Dermis microvascular lymphatic vessel endothelial cell (primary cell): Measurements from ENCODE around the gene RRM2. TPM values are rescaled to one million over a fixed set of nuclear protein-coding genes. Genes with fewer than 3 reads are reported as not detected.

ENCODE experiments used
- DNase-seq, 2 donors: peaks; one replicate each; pipeline versions ENCODE4 v3.0.0 to v3.0.0-alpha.2; 2010; ENCODE audit warnings: low read depth in 2 of 2
- total RNA-seq: library from RNA; depleted of rRNA; stranded (reverse); fragments of >200 nt; gene quantifications from 2 replicates; pipeline ENCODE4 v1.2.1, GENCODE V29; 2014

RRM2 gene
- total RNA-seq, 1 donor from 2014 or later = 29.1 TPM

DNA sequence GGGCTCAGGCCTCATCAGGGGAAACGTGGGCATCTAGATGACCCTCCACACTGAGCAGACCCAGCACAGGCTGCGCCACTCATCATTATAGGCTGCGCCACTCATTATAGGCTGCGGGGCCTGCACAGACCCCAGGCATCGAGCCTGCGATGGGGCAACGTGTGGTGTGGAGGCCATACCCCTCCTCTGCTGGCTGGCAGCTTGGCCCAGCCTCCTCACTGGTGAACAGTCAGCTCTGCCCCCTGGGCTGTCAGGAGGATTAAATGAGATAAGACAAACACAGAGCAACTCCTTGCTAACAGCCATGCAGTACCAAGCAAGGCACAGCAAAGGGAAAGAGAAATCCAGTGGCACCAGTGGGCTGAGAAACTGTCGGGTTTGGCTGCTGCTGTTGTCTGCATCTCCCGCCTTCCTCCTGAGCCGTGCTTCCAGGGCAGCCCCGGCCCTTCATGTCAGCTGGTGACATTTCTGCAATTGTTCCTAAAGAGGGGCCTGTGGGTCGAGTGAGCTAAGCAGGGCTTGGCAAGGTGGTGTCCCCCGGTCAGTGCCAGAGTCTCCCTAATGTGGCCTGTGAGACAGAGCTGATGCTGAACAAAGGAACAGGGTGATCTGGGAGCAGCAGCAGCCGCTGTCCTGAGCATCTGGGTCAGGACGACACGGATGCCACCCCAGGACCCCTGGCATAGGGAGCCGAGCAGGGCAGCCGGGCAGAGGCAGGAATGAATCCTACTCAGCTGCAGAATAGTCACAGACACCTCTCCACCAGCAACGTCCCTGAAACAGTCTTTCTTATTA, 48.7 kb downstream of the RRM2 start:
- DNase-seq = no peak

DNA sequence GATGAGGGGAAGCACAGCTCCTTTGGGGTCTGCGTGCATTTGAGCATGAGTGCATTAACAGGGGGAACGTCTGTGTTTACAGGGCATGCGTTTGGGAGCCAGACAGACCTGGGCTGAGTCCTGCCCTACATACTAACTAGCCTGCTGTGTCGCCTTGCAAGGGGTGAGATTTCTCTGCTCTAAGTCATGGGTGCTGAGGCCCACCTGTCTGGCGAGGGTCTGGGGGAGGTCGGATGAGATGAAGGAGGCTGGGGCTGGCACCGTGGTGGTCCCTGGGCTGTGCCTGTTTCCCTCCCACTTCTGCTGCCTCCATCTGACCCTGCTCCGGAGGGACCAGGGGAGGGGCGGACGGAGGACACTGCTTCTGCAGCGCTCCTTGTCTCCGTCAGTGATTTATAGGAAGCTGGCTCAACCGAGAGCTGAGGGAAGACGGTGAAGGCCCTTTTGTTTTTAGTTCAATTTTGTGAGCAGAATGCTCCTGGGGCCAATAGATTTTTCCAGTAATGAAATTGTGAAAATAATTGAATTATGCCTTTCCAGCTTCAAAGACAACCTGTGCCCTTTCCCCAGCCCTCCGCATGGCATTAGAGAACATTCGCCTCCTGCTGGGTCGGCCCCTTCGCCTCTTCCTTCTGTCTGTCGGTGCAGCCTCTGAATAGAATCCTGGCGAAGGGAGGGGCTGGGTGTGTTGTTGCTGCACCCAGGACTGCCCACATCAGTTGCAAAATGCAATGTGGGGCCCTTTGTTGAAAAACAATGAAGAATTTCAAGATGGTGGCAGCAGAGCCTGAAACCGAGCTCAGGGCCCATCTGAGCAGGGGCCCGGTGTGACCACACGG, 49.7 kb downstream of the RRM2 start:
- DNase-seq = no peak

DNA sequence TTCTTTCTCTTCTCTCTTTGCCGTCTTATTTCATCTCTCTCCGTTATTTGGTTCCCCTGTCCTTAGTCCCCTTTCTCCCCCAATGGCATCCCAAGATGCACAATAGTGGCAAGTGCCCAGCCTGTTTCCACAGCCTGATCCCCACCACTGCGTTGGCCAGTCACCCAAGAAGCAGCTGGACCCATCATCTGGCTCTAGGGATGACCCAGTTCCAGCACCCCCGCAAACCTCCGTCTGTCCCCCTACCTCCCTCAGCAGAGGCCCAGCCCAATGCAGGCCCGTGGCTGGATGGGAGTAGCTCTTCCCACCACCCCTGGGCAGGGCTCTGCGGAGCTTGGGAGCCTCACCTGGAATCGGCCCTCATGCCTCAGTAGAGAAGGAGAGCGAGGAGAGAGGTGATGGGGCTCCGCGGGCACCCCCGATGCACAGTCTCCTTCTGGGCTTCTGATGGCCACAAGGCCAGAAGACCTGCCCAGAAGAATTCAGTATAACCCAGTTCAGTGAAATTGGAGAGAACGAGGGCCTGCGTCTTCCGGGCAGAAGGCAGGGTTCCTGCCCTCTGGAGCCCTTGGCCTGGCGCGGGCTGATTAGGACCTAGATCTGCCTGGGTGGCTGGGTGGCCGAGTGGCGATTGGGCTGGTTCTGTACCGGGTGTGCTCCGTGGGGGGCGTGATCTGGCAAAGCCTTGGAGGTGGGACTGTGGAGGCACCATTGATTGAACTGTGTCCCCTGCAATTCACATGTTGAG, 50.9 kb downstream of the RRM2 start:
- DNase-seq = no peak

DNA sequence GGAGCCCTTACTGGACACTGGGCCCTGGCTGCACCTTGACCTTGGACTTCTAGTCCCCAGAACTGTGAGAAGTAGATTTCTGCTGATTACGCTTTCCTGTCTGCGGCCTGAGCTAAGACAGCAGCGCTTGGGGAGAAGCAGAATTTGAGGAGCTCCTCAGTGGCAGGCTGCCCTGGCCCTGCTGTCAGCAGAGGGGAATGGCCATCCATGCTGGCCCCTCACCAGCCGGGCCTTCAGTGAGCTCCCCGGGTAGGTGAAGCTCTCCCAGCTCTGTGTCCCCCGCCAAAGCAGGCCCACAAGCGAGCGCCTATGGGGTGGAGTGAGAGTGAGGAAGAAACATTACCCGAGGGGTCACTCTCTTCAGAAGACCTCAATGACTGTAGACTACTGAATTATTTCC, 51.6 kb downstream of the RRM2 start:
- no peak for DNase-seq

DNA sequence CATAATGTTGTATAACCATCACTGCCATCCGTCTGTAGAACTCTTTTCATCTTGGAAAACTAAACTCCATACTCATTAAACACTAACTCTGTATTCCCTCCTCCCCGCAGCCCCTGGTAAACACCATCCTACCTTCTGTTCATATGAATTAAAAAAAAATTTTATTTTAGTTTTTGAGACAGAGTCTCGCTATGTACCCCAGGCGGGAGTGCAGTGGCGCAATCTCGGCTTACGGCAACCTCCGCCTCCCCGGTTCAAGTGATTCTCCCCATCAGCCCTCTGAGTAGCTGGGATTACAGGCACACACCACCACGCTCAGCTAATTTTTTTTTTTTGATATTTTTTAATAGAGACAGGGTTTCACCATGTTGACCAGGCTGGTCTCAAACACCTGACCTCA, 52.9 kb downstream of the RRM2 start:
- no peak for DNase-seq

DNA sequence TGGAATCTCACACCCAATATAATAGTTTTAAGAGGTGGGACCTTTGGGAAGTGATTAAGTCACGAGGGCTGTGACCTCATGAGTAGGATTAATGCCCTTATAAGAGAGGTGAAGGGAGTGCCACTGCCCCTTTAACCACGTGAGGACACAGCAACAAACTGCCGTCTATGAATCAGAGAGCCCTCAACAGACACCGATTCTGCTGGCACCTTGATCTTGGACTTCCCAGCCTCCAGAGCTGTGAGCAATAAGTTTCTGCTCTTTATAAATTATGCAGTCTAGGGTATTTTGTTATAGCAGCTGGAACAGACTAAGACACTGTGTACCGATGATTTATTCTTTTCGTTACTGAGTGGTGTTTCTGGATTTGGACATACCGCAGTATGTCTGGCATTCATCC, 56.2 kb downstream of the RRM2 start:
- no peak for DNase-seq

DNA sequence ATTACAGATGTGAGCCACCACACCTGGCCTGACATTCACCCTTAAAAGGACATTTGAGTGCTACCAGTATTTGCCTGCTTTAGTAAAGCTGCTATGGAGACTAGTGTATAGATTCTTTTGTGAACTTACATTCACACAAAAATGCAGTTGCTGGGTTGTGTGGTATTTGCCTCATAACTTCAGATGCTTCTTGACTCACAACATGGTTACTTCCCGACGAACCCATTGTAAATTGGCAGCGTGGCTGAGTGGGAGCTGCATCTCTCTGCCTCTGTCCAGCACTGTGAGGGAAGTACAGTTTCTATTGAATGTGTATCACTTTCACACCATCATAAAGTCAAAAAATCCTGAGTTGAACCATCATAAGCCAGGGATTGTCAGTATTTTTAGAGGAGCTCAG, 56.9 kb downstream of the RRM2 start:
- DNase-seq = no peak

DNA sequence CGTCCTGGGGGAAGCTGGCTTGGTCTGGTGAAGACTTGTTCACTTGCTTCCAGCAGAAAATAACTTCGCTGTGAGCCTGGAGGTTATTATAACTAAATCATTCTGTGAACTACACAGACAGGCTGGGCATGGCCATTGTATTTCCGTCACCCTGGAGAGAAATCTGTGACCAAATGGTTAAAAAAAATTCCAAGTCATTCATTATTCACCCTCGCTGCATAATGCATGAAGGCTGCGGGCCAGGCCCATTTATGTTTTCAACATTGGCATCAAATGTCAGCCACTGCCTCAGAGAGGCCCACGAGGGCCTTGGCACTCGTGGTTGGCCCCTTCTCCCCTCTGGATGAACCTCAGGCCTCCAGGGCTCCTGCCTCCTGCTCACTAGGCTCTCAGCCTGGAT, 57.7 kb downstream of the RRM2 start:
- DNase-seq = no peak

Other genes with a start within 250 kb of the RRM2 start
- 0.26 and 0.76 TPM in 2 replicates for gene GRHL1, start 171.0 kb upstream of the RRM2 start, total RNA-seq
- gene KLF11, start 79.2 kb upstream of the RRM2 start, total RNA-seq = 4.4 and 7.7 TPM in 2 replicates
- under 0.01 TPM in 2 replicates for gene CYS1, start 42.3 kb upstream of the RRM2 start, total RNA-seq
- gene HPCAL1, start 180.2 kb downstream of the RRM2 start, total RNA-seq = 34.3 and 45.3 TPM in 2 replicates